K562 (cell line): Measurements from ENCODE around the gene RUSC1. TPM values are rescaled to one million over a fixed set of nuclear protein-coding genes. Genes with fewer than 3 reads are reported as not detected.
A peak's percentile ranks its signal among the peaks of the same experiment; 100 is the strongest.

ENCODE experiments used
- C11orf30 ChIP-seq: fragments of 450-650 bp; IDR thresholded peaks from 2 replicates; pipeline ENCODE4 v1.6.1; 2016; ENCODE audit warnings: low read depth, mild to moderate bottlenecking
- DACH1 ChIP-seq: fragments of 450-650 bp; IDR thresholded peaks from 2 replicates; pipeline ENCODE4 v1.6.1; 2018; ENCODE audit not compliant: partially characterized antibody
- DMBX1 ChIP-seq: fragments of 250-450 bp; sonication (Bioruptor Pico); IDR thresholded peaks from 2 replicates; pipeline ENCODE4 v1.8.0; 2022; ENCODE audit warnings: inconsistent platforms, mild to moderate bottlenecking, moderate library complexity, borderline replicate concordance
- MBD2 ChIP-seq: sonication (generic); IDR thresholded peaks from 2 replicates; pipeline ENCODE4 v1.6.1; 2016; ENCODE audit warnings: low read depth, borderline replicate concordance
- NCOR1 ChIP-seq: fragments of 450-650 bp; IDR thresholded peaks from 2 replicates; pipeline ENCODE4 v1.6.1; 2016; ENCODE audit warnings: mild to moderate bottlenecking, moderate library complexity
- PATZ1 ChIP-seq: fragments of 250-450 bp; sonication (Bioruptor Pico); IDR thresholded peaks from 2 replicates; pipeline ENCODE4 v1.5.0; 2020; ENCODE audit warnings: mild to moderate bottlenecking, borderline replicate concordance
- THRB ChIP-seq: fragments of 450-650 bp; formaldehyde crosslinking; conservative IDR thresholded peaks from 2 replicates; pipeline ENCODE4 v1.4.0; 2022; ENCODE audit warnings: mild to moderate bottlenecking, missing genetic modification characterization
- polyA plus RNA-seq, 8 experiments: library from polyadenylated mRNA; depleted of rRNA in 4 of 8; stranded (reverse) in 5 of 8; unstranded in 3 of 8; fragments of >200 nt; fragmentation: Nextera tagmentation in 2 of 8; fragmentation: Illumina TruSeq in 1 of 8; extraction: Ambion mirVana in 2 of 8; extraction: Trizol in 1 of 8; gene quantifications; 2 replicates each; pipeline versions ENCODE4 v1.2.1 to v1.2.3, GENCODE V29; 2011 to 2014; ENCODE audit warnings: inconsistent platforms in 1 of 8, missing spikeins in 1 of 8
- total RNA-seq, 7 experiments: library from RNA; depleted of rRNA in 6 of 7; stranded (reverse); fragments of >200 nt in 6 of 7; fragmentation: Illumina TruSeq in 2 of 7; extraction: Trizol in 2 of 7; gene quantifications; 2 replicates each; pipeline versions ENCODE4 v1.2.1 to v1.2.3, GENCODE V29; 2011 to 2021; ENCODE audit warnings: low replicate concordance in 1 of 7
- TF ChIP-seq, protein P1 (sequence below): fragments of 200-800 bp; sonication (Bioruptor generic); IDR thresholded peaks from 2 replicates; pipeline ENCODE4 v1.6.1; 2016; ENCODE audit warnings: missing genetic modification characterization, missing compliant biosample characterization
- TF ChIP-seq, protein P2 (sequence below): fragments of 250-450 bp; sonication (Bioruptor Pico); IDR thresholded peaks from 2 replicates; pipeline ENCODE4 v1.8.0; 2021; ENCODE audit warnings: moderate library complexity, mild to moderate bottlenecking, inconsistent platforms

The RUSC1 gene
- total and polyA plus RNA-seq, 9 of the 15 experiments (the other 6 are each of a cell fraction or from before 2014, with no cell fraction given) = 5.7 to 68.3 (median 33.6) TPM

DNA sequence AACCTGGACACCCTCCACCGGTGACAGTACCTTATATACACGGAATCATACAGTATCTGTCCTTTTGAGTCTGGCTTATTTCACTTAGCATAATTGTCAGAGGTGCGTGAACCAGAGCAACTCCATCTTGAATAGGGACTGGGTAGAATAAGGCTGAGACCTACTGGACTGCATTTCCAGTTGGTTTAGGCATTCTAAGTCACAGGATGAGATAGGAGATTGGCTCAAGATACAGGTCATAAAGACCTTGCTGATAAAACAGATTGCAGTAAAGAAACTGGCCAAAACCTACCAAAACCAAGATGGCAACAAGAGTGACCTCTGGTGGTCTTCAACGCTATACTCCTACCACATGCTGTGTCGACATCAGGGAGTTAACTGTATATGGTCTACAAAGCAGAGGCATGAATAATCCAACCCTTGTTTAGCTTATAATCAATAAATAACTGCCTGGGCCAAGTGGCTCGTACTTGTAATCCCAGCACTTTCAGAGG is 13.4 kb upstream of the RUSC1 start (continued):
- TF ChIP-seq, protein P1, sequence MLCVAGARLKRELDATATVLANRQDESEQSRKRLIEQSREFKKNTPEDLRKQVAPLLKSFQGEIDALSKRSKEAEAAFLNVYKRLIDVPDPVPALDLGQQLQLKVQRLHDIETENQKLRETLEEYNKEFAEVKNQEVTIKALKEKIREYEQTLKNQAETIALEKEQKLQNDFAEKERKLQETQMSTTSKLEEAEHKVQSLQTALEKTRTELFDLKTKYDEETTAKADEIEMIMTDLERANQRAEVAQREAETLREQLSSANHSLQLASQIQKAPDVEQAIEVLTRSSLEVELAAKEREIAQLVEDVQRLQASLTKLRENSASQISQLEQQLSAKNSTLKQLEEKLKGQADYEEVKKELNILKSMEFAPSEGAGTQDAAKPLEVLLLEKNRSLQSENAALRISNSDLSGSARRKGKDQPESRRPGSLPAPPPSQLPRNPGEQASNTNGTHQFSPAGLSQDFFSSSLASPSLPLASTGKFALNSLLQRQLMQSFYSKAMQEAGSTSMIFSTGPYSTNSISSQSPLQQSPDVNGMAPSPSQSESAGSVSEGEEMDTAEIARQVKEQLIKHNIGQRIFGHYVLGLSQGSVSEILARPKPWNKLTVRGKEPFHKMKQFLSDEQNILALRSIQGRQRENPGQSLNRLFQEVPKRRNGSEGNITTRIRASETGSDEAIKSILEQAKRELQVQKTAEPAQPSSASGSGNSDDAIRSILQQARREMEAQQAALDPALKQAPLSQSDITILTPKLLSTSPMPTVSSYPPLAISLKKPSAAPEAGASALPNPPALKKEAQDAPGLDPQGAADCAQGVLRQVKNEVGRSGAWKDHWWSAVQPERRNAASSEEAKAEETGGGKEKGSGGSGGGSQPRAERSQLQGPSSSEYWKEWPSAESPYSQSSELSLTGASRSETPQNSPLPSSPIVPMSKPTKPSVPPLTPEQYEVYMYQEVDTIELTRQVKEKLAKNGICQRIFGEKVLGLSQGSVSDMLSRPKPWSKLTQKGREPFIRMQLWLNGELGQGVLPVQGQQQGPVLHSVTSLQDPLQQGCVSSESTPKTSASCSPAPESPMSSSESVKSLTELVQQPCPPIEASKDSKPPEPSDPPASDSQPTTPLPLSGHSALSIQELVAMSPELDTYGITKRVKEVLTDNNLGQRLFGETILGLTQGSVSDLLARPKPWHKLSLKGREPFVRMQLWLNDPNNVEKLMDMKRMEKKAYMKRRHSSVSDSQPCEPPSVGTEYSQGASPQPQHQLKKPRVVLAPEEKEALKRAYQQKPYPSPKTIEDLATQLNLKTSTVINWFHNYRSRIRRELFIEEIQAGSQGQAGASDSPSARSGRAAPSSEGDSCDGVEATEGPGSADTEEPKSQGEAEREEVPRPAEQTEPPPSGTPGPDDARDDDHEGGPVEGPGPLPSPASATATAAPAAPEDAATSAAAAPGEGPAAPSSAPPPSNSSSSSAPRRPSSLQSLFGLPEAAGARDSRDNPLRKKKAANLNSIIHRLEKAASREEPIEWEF (CRISPR knock-in tag) = peak; percentile 94
- TF ChIP-seq THRB (CRISPR knock-in tag) (peak; percentile 84), NCOR1 (0 out of 2 replicates have a peak, but pooled peaks have one; percentile 26), C11orf30 (no peak), PATZ1 (peak; percentile 90; the same call in 1 of the 2 replicates), MBD2 (no peak), DACH1 (no peak), DMBX1 (CRISPR knock-in tag) (peak; percentile 99)
- TF ChIP-seq, protein P2, sequence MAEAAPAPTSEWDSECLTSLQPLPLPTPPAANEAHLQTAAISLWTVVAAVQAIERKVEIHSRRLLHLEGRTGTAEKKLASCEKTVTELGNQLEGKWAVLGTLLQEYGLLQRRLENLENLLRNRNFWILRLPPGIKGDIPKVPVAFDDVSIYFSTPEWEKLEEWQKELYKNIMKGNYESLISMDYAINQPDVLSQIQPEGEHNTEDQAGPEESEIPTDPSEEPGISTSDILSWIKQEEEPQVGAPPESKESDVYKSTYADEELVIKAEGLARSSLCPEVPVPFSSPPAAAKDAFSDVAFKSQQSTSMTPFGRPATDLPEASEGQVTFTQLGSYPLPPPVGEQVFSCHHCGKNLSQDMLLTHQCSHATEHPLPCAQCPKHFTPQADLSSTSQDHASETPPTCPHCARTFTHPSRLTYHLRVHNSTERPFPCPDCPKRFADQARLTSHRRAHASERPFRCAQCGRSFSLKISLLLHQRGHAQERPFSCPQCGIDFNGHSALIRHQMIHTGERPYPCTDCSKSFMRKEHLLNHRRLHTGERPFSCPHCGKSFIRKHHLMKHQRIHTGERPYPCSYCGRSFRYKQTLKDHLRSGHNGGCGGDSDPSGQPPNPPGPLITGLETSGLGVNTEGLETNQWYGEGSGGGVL (CRISPR knock-in tag) = peak; percentile 83
